ENCODE data around the gene SHBG.

GRCh38 chr17:7631398-7632380 is 1.8 kb downstream of the SHBG start:
- TF ChIP-seq FOXM1 (IDR thresholded peaks at IDR 0.05; ENCODE audit: borderline replicate concordance) (no peak), LEF1 (IDR thresholded peaks at IDR 0.05; ENCODE audit: borderline replicate concordance) (no peak), ELF4 (IDR thresholded peaks at IDR 0.05) (no peak), CTBP1 (IDR thresholded peaks at IDR 0.05; ENCODE audit: borderline replicate concordance) (no peak), FOXK2 (IDR thresholded peaks at IDR 0.05) (no peak), SUZ12 (IDR thresholded peaks at IDR 0.05) (no peak)
